22Rv1 (cell line): ENCODE results near the gene POLG.

Source experiments
- CTCF ChIP-seq: fragments of 450-650 bp; IDR thresholded peaks from 2 replicates; pipeline ENCODE4 v1.5.1; 2017; ENCODE audit warnings: mild to moderate bottlenecking
- ZFX ChIP-seq: fragments of 450-650 bp; IDR thresholded peaks from 2 replicates; pipeline ENCODE4 v1.6.1; 2017; ENCODE audit warnings: antibody characterized with exemption, borderline replicate concordance

DNA sequence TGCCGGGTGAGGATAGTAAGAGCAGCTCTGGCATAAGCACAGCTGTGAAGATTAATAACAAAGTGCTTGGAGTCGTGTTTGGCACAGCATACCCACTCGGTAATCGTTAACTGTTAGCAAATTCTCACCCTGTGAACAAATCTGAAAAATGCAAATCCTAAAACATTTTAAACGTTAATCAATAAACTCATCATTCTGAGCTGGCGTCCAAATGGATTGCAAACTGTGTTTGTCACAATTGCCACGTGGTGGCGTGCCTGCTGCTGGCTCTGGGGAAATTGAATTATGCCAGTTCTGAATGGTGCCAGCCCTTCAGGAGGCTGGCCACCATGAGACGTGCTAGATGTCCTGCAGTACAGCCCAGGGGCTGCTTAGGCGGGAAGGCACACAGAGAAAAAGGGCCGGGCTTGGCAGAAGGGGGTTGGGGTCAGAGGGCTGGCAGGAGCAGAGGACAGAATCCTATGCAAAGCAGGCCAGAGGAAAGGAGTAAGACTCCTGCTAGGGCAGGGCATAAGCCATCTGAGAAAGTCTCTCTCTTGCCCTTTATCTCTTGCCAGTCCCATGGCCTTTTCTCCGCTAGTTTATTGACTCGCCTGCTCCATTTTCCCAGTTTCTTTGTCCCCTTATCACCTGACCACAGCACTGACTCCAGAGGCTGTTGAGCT lies 22.1 kb upstream of the POLG start:
- peak; percentile 93 for TF ChIP-seq CTCF
- TF ChIP-seq ZFX: no peak
